GM18511 (cell line): ENCODE results near the gene MADCAM1.
"Not testable (repeated sequence)": the region's sequence is repeated elsewhere in the genome, so short reads cannot be mapped to it uniquely, and the experiment has no call there.

Experiments
- ATAC-seq: cut with Tn5 transposase; IDR thresholded peaks from one replicate; pipeline ENCODE4 v1.9.1; 2021; ENCODE audit warnings: mild to moderate bottlenecking, moderate library complexity; ENCODE audit not compliant: unreplicated experiment

The MADCAM1 gene

DNA sequence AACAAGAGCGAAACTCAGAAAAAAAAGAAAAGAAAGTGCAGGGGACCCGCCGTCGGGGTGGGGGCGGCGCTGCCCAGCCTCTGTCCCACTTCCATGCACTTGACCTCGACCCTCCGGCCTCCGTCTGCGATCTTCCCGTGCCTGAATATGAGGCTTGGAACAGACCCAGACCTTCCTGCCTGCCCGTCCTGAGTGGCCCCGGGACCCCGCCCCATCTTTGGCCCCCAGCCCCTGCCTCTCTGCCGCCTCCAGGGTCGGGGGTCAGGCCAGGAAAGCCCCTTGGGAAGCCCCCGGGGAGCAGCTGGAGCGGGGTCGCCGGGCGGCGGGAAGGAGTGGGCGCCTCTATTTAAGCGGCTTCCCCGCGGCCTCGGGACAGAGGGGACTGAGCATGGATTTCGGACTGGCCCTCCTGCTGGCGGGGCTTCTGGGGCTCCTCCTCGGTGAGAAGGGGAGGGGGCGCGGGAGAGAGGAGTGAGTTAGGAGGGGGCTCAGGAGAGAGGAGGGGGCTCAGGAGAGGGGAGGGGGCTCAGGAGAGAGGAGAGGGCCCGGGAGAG is at the start of gene MADCAM1:
Gene MADCAM1 (plus strand): TSS at position 375 of the 554 bp plus-strand sequence. CDS start 14 bp downstream, at position 389.
- no peak for ATAC-seq

DNA sequence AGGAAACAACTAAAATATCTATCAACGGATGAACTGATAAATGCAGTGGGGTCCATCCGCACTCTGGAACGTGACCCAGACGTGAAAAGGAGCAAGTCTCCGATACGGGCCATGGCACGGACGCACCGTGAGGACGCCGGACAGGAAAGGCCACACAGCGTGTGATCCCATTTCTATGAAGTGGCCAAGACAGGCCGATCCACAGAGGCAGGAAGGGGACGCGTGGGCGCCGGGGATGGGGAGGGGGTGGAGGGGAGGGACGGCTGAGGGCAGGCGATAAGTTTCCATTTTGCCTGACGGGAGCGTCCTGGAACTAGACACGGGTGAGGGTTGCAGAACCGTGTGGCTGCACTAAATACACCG is 49.2 kb upstream of the MADCAM1 start:
- ATAC-seq, result no peak

DNA sequence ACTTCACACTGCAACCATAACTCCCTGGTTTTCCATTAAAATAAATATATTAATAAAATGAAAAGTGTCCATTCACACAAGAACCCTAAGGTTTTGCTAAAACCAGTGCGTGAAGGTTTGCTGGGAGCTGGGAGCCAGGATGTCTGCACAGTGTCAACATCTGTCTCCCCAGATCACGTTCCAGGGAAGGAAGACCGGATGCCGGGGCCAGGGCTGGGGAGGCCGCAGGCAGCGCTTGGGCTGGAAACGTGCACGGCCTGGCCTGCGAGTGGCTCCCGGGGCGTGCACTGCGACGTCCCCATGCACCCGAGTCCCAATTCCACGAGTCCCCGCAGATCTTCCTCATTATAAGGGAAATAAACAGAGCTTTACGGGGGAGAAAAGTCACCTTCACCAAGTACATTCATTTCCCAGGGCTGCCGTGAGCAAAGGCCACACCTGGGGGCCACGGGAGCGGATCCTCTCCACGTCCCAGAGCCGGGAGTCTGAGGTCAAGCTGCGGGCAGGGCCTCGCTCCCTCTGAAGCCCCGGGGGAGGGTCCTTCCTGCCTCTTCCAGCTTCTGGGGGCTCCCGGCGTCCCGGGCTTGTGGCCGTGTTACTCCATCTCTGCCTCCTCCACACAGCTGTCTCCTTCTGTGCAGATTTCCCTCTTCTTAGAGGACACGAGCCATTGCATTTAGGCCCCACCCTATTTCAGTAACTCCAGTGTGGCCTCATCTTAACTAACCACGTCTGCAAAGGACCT is 48.3 kb upstream of the MADCAM1 start:
- ATAC-seq, result no peak

- no peak for ATAC-seq
Observed at GRCh38 chr19:449916-450315, 46.4 kb upstream of the MADCAM1 start.

- not testable (repeated sequence) for ATAC-seq
Observed at GRCh38 chr19:450912-451481, 45.3 kb upstream of the MADCAM1 start.

DNA sequence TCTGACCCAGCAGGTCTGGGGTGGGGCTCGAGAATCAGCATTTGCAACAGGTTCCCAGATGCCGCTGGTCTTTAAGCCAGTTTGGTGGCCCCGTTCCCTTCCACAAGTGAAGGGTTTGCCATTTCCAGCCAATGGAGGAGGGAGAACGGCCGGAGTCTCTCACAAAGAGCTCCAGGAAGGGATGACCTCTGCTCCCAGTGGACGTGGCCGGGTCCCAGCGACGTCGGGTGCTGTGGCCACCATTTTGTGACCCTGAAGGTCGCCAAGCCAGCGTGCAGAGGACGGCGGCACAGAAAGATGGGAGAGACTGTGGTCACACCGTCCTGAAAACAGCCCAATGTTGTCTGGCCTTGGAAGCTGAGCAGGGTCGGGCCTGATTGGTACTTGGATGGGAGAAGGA is 43.5 kb upstream of the MADCAM1 start:
- ATAC-seq, result no peak

- ATAC-seq, result no peak
Observed at GRCh38 chr19:453606-454005, 42.7 kb upstream of the MADCAM1 start.

DNA sequence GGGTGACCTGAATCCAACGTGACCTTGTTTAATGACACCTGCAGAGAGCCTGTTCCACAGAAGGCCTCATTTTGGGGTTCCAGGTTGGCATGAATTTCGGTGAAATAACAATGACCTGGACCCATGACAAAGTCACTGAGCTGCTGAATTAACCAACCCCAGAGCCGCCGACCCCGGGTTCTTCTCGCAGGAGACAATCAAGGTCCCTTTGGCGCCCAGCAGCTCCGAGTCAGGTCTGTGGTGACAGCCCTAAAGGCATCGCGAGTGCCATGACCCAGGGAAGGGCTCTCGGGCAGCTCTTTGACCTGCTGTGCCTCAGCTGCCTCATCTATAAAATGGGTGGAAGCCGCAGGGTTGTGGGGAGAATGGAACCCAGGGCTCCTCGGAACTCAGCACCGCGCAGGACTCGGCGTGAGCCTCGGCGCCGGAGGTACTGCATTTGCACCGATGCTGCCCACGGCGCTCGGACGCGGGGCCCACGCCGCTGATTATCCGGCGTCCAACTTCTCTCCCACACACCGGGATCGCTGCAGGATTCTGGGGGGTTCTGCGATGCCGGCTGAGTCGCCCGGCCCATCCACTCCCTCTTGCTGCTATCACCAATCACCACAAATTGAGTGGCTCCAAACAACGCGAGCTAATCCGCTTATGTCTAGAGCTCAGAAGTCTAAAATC is 41.1 kb upstream of the MADCAM1 start:
- no peak for ATAC-seq

DNA sequence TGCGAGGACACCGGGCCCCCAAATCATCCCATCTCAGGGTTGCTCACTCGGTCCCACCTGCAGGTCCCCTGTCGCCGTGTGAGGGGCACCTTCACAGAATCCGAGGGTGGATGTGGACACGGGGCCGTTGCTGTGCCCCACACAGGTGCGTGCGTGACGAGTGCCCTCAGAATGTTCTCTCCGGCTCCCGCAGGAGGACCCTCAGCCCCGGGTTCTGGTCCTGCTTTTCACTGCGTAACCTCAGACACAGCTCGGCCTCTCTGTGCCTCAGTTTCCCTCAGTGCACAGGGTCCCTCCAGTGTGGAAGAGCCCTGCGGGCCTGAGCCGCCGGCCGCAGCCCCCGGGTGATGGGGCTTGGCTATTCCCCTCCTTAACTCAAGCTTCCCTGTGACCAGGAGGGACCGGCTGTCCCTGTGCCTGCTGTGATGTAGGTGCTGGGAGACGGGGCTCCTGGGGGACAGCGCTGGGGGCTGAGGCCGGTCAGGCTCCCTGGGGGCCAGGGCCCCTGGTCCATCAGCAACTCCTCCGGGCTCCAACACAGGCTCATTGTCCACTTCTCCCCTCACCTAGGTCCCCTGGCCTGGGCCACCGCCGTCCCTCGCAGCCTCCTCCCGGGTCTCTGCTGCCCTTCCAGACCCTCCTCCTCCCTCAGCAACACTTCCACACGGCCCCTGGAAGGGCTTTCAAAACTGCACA is 40.3 kb upstream of the MADCAM1 start:
- ATAC-seq, result no peak

DNA sequence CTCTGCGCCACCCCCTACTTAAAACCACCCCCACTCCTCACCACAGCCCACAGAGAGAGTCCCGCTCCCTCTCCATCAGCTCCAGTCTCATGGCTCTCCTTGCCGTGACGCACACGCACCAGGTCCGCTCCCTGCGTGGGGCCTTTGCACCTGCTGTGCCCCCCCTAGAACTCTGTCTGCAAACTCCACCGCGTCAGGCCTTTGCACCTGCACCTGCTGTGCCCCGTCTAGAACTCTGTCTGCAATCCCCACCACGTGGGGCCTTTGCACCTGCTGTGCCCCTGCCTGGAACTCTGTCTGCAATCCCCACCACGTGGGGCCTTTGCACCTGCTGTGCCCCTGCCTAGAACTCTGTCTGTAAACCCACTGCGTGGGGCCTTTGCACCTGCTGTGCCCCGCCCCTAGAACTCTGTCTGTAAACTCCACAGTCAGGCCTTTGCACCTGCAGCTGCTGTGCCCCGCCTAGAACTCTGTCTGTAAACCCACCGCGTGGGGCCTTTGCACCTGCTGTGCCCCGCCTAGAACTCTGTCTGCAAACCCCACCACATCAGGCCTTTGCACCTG is 39.7 kb upstream of the MADCAM1 start:
- no peak for ATAC-seq

- ATAC-seq, result no peak
Observed at GRCh38 chr19:457636-458035, 38.6 kb upstream of the MADCAM1 start.

- ATAC-seq, result no peak
Observed at GRCh38 chr19:458091-459042, 37.9 kb upstream of the MADCAM1 start.

DNA sequence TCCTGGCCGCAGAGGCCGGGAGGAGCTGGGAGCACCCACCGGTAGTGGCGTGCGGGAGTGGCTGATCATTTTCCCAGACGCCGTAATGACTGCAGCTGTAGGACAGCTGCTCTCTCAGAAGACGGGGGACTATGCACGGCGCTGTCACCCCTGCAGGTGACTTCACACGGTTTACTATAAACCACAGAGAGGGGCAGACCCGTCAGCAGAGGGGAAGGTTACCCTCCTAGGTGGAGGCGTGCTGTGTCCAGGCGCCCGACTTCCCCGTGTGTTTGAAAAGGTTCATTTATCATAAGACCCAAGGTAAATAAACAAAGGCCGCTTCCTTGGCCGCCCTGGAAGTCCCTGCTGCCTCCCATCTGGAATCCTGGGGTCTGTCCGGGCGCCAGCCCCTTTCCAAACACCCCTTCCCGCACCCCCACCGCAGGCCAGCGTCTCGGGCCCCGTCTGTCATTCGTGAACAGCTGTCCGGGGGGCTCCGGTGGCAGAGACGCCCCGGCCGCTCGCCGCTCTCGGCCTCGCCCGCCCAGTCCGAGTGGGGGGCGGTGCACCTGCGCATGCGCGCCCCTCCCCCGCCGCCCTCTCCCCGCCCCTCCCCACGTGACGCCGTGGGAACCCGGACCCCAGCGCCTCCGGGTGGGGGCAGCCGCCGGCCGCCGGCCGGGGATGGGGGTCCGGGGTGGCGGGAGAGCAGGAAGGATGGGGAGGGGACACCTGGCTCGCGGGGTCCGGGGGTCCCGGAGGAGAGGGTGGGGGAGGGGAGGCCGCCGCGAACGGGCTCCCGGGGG is 36.4 kb upstream of the MADCAM1 start:
- no peak for ATAC-seq

DNA sequence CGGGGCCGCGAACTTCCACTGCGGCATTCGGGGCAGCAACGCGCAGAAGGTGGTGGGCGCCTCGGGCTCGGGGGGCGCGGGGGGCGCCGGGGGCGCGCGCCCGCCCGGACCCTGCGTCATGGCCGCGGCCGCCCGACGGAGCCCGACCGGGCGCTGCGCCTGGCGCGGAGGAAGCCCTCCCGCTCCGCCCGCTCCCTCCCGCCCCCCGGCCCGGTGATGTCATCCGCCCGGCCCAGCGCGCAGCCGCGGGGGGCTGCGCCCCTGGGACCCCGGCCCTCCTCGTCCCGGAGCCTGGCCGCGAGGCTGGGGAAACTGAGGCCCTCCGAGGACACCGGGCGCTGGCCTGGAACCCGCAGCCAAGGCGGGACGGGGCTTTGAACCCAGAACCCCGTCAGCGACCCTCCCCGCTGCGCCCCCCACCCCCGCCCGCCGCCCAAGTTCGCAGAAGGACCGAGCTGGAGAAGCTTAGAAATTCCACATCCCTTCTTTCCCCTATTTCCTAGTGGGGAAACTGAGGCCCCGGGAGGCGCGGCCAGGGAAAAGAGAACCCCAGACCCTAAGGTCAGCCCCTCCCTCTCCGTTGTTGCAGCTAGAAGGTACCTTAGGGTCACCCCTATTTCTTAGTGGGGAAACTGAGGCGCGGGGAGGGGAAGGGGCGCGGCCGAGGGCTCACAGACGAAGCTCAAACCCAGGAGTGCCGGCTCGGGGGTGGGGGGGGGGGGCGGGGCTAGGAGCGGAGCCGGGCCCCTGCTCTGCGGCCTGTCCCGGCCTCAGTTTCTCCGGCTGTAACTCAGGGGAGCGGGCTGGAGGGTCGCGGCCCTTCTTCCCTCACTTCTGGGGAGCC is 35.2 kb upstream of the MADCAM1 start, which contains the start of gene SHC2:
Gene SHC2 (minus strand): TSS at position 157 of the 844 bp plus-strand sequence. CDS start 37 bp downstream, at position 120.
- no peak for ATAC-seq

DNA sequence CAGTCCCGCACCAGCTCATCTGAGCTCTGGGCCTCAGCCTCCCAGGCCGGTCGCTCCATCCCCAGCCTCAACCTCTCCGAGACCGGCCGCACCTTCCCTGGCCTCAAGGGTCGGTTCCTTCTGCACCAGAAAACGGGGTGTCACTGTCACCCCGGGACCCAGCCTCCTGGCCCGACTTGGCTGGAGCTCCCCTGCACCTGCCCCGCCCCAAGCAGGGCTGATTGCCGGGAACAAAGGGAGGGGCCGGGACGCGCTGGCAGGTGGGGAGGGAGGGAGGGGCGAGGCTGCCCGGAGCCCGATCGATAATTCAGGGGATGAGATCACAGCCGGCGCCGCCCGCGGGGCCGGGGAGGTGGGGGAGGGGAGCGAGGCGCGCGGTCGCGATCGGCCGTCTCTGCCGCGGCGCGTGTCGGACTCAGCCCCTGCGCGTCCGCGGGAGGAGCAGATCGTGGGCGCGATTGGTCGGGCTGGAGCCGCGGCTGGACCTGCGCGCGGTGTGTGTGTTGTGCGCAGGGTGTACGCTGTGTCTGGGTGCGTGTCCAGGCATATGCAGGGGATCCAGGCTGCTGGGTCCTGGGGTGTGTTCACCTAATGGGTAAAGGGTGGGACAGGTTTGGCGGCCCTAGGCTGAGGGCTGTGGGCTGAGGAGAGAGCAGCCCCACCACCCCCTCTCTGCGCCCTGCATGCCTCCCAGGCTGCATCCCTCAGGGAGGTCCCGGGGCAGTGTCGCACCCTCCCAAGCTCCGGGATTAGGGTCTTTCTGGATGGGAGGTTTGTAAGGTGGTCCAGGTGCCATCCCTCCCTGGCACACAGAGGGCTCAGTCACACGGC is 34.4 kb upstream of the MADCAM1 start:
- ATAC-seq, result no peak

- ATAC-seq, result no peak
Observed at GRCh38 chr19:463483-464207, 32.6 kb upstream of the MADCAM1 start.

GRCh38 chr19:464208-464545 is 32.1 kb upstream of the MADCAM1 start:
- no peak for ATAC-seq
